Panc1 (cell line): ENCODE results near the gene ELFN1. TPM values are rescaled to one million over a fixed set of nuclear protein-coding genes. Genes with fewer than 3 reads are reported as not detected.
"Not testable (repeated sequence)": the region's sequence is repeated elsewhere in the genome, so short reads cannot be mapped to it uniquely, and the experiment has no call there.

ENCODE experiments used
- ATAC-seq: fragments of 200-7000 bp; cut with Tn5 transposase; 2 replicates; pipeline ENCODE4 v1.9.1; 2020; ENCODE audit warnings: mild to moderate bottlenecking, moderate library complexity
- BruUV-seq: library from RNA; stranded (reverse); fragments of 400-500 nt; replicated peaks from 2 replicates; lab custom pipeline; 2021; lab: Mats Ljungman, UMichigan
- CTCF ChIA-PET: fragments of 300-600 bp; sonication (Branson Sonifier 250); formaldehyde crosslinking; loops from one replicate; lab custom pipeline; 2022; ENCODE audit warnings: antibody characterized with exemption; lab: Charles Lee
- POLR2A ChIA-PET: fragments of 300-600 bp; sonication (Branson Sonifier 250); formaldehyde crosslinking; loops from one replicate; lab custom pipeline; 2022; ENCODE audit warnings: antibody characterized with exemption; lab: Charles Lee
- DNase-seq: peaks from one replicate; pipeline ENCODE4 v3.0.0-alpha.2; 2010; ENCODE audit warnings: low read depth, low spot score
- H3K27ac ChIP-seq: 2 replicates; pipeline ENCODE4 v1.5.1; 2011; ENCODE audit warnings: mild to moderate bottlenecking, low read length, inconsistent platforms
- H3K27me3 ChIP-seq: fragments of 200-500 bp; sonication (Bioruptor generic); 2 replicates; pipeline ENCODE4 v1.6.0; 2014; ENCODE audit warnings: low read length, inconsistent platforms; ENCODE audit not compliant: control insufficient read depth, insufficient read depth
- H3K36me3 ChIP-seq: fragments of 200-500 bp; sonication (Bioruptor generic); 2 replicates; pipeline ENCODE4 v1.5.1; 2014; ENCODE audit warnings: inconsistent platforms, mild to moderate bottlenecking, low read length, moderate library complexity; ENCODE audit not compliant: control insufficient read depth, insufficient read depth
- H3K4me1 ChIP-seq: 2 replicates; pipeline ENCODE4 v1.5.1; 2011; ENCODE audit warnings: inconsistent platforms, mild to moderate bottlenecking, low read length, moderate library complexity; ENCODE audit not compliant: control insufficient read depth, insufficient read depth
- H3K4me3 ChIP-seq, 2 experiments: 2 replicates each; pipeline ENCODE4 v1.5.1; 2011 to 2012; ENCODE audit warnings: low read depth in 2 of 2, low read length in 2 of 2, mild to moderate bottlenecking in 2 of 2, inconsistent platforms in 1 of 2, moderate library complexity in 1 of 2
- H3K9me3 ChIP-seq: fragments of 200-500 bp; sonication (Bioruptor generic); 2 replicates; pipeline ENCODE4 v1.5.1; 2014; ENCODE audit warnings: low read depth, mild to moderate bottlenecking, inconsistent platforms, low read length, moderate library complexity; ENCODE audit not compliant: control insufficient read depth, insufficient read depth
- POLR2AphosphoS5 ChIP-seq: IDR thresholded peaks from 2 replicates; pipeline ENCODE4 v1.6.1; 2012; ENCODE audit warnings: mild to moderate bottlenecking, low read depth, low read length, moderate library complexity
- SIN3A ChIP-seq: IDR thresholded peaks from 2 replicates; pipeline ENCODE4 v1.6.1; 2012; ENCODE audit warnings: low read depth, mild to moderate bottlenecking, low read length, moderate library complexity, borderline replicate concordance; ENCODE audit not compliant: insufficient read depth
- TCF7L2 ChIP-seq: IDR thresholded peaks from 2 replicates; pipeline ENCODE4 v1.6.1; 2011; ENCODE audit warnings: mild to moderate bottlenecking, low read depth, low read length, inconsistent platforms
- in situ Hi-C: cut with HindIII; loops from 2 replicates; pipeline ENCODE4 v1.10.0; 2016; ENCODE audit warnings: low sequenced_read_pairs, low pct_unique_long_range_greater_than_20kb
- intact Hi-C: fragments of 100-400 bp; cut with micrococcal nuclease; formaldehyde crosslinking; loops from one replicate; pipeline ENCODE4 v1.10.0; 2022; ENCODE audit not compliant: unreplicated experiment
- total RNA-seq: library from RNA; stranded (reverse); gene quantifications from one replicate; pipeline ENCODE4 v1.2.1, GENCODE V29; 2021; ENCODE audit not compliant: unreplicated experiment
- TF ChIP-seq, protein P1 (sequence below), 2 experiments: IDR thresholded peaks; 2 replicates each; pipeline ENCODE4 v1.6.1; 2011 to 2012; ENCODE audit warnings: low read depth in 2 of 2, control low read depth in 1 of 2, low read length in 1 of 2, mild to moderate bottlenecking in 1 of 2, moderate library complexity in 1 of 2; ENCODE audit not compliant: insufficient read depth in 1 of 2
- TF ChIP-seq, protein P2 (sequence below): fragments of 450-650 bp; IDR thresholded peaks from 2 replicates; pipeline ENCODE4 v1.5.1; 2017; ENCODE audit warnings: mild to moderate bottlenecking

The ELFN1 gene
- total RNA-seq, 1 experiment from 2014 or later, result 39.0 TPM

DNA sequence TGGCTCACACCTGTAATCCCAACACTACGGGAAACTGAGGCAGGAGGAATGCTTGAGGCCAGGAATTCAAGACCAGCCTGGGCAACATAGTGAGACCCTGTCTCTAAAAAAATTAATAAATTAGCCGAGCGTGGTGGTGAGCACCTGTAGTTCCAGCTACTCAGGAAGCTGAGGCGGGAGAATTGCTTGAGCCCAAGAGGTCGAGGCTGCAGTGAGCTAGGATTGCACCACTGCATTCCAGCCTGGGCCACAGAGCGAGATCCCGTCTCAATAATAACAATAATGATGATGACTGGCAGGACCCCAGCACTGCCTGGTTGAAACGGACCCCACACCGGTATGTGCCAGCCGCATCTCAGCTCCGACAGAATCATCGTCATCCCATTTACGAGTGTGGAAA lies 93.0 kb downstream of the ELFN1 start:
- ChIA-PET CTCF (no interaction called here), POLR2A (no interaction called here)
- H3K36me3 ChIP-seq, result no peaks in the 10 kb centered on the region
- TF ChIP-seq SIN3A, result no peak
- TF ChIP-seq POLR2AphosphoS5, result no peak
- TF ChIP-seq, protein P1, sequence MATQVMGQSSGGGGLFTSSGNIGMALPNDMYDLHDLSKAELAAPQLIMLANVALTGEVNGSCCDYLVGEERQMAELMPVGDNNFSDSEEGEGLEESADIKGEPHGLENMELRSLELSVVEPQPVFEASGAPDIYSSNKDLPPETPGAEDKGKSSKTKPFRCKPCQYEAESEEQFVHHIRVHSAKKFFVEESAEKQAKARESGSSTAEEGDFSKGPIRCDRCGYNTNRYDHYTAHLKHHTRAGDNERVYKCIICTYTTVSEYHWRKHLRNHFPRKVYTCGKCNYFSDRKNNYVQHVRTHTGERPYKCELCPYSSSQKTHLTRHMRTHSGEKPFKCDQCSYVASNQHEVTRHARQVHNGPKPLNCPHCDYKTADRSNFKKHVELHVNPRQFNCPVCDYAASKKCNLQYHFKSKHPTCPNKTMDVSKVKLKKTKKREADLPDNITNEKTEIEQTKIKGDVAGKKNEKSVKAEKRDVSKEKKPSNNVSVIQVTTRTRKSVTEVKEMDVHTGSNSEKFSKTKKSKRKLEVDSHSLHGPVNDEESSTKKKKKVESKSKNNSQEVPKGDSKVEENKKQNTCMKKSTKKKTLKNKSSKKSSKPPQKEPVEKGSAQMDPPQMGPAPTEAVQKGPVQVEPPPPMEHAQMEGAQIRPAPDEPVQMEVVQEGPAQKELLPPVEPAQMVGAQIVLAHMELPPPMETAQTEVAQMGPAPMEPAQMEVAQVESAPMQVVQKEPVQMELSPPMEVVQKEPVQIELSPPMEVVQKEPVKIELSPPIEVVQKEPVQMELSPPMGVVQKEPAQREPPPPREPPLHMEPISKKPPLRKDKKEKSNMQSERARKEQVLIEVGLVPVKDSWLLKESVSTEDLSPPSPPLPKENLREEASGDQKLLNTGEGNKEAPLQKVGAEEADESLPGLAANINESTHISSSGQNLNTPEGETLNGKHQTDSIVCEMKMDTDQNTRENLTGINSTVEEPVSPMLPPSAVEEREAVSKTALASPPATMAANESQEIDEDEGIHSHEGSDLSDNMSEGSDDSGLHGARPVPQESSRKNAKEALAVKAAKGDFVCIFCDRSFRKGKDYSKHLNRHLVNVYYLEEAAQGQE (IDR thresholded peaks at IDR 0.05; ENCODE audit: insufficient read depth in 1 of 2, low read depth in 2 of 2, low read length in 1 of 2), result no peak
- no peak for TF ChIP-seq TCF7L2
- TF ChIP-seq, protein P2, sequence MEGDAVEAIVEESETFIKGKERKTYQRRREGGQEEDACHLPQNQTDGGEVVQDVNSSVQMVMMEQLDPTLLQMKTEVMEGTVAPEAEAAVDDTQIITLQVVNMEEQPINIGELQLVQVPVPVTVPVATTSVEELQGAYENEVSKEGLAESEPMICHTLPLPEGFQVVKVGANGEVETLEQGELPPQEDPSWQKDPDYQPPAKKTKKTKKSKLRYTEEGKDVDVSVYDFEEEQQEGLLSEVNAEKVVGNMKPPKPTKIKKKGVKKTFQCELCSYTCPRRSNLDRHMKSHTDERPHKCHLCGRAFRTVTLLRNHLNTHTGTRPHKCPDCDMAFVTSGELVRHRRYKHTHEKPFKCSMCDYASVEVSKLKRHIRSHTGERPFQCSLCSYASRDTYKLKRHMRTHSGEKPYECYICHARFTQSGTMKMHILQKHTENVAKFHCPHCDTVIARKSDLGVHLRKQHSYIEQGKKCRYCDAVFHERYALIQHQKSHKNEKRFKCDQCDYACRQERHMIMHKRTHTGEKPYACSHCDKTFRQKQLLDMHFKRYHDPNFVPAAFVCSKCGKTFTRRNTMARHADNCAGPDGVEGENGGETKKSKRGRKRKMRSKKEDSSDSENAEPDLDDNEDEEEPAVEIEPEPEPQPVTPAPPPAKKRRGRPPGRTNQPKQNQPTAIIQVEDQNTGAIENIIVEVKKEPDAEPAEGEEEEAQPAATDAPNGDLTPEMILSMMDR, result no peak
- BruUV-seq, result no TSS peak
- H3K27me3 ChIP-seq, result no peaks in the 10 kb centered on the region
- DNase-seq, result no peak
- H3K4me1 ChIP-seq, result no peaks in the 10 kb centered on the region; the same call in 1 of the 2 replicates
- in situ Hi-C loops (no loop called here), intact Hi-C loops (no loop called here)
- no peak overlapping the region for H3K27ac ChIP-seq
- no peak for ATAC-seq
- no peak overlapping the region for H3K4me3 ChIP-seq
- H3K9me3 ChIP-seq, result no peaks in the 10 kb centered on the region

DNA sequence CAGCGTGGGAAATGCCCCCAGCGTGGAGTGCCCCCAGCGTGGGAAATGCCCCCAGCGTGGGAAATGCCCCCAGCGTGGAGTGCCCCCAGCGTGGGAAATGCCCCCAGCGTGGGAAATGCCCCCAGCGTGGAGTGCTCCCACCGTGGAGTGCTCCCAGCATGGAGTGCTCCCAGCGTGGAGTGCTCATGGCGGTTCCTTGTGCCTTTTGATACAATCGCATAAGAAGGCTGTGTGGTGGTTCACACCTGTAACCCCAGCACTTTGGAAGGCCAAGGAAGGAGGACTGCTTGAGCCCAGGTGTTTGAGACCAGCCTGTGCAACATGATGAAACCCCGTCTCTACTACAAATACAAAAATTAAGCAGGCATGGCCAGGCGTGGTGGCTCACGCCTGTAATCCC lies 93.8 kb downstream of the ELFN1 start:
- POLR2A ChIA-PET, H3K27ac ChIP-seq, H3K4me3 ChIP-seq, H3K4me1 ChIP-seq, intact Hi-C loops, DNase-seq, ATAC-seq, H3K27me3 ChIP-seq, in situ Hi-C loops, H3K9me3 ChIP-seq, CTCF ChIA-PET, H3K36me3 ChIP-seq, BruUV-seq: not testable (repeated sequence)

DNA sequence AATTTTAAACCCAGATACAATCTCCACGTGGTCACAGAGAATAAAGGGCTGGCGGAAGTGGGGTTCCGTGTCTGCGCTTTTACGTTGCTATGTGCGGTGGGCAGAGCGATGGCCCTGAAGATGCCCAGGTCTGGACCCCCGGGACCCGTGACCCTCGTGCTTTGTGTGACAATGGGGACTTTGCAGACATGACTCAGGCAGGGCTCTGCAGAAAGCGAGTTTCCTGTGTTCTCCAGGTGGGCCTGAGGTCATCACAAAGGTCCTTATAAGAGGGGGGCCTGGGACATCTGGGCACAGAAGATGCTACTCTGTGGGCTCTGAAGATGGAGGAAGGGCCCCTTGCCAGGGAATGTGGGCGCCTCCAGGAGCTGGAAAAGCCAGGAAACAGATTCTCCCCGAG lies 95.3 kb downstream of the ELFN1 start:
- in situ Hi-C loops, result no loop called here
- TF ChIP-seq SIN3A (no peak), POLR2AphosphoS5 (no peak), TCF7L2 (no peak)
- TF ChIP-seq, protein P2, result no peak
- TF ChIP-seq, protein P1 (IDR thresholded peaks at IDR 0.05; ENCODE audit: insufficient read depth in 1 of 2, low read depth in 2 of 2, low read length in 1 of 2), result no peak
- Histone ChIP-seq H3K27me3 (no peaks in the 10 kb centered on the region), H3K4me3 (no peak overlapping the region), H3K36me3 (no peaks in the 10 kb centered on the region), H3K9me3 (no peaks in the 10 kb centered on the region), H3K27ac (no peak overlapping the region), H3K4me1 (no peaks in the 10 kb centered on the region)
- intact Hi-C loops, result no loop called here
- BruUV-seq, result no TSS peak
- POLR2A ChIA-PET, result no interaction called here
- CTCF ChIA-PET, result no interaction called here
- DNase-seq, result no peak
- no peak for ATAC-seq
